B cell (primary cell): ENCODE data around the gene KCNQ1OT1.

Experiments used
- CTCF ChIP-seq: fragments of 200-600 bp; IDR thresholded peaks from one replicate; pipeline ENCODE4 v1.8.0; 2022; ENCODE audit warnings: antibody characterized with exemption, mild to moderate bottlenecking
- EZH2 ChIP-seq: IDR thresholded peaks from 2 replicates; pipeline ENCODE4 v1.6.1; 2012; ENCODE audit warnings: borderline replicate concordance, low read depth, mild to moderate bottlenecking, moderate library complexity, low read length; ENCODE audit not compliant: insufficient read depth, poor library complexity, severe bottlenecking

GRCh38 chr11:2721210-2721916 lies 21.6 kb upstream of the KCNQ1OT1 start:
- TF ChIP-seq CTCF (no peak), EZH2 (no peak)
